ENCODE results near the gene ATXN10.

DNA sequence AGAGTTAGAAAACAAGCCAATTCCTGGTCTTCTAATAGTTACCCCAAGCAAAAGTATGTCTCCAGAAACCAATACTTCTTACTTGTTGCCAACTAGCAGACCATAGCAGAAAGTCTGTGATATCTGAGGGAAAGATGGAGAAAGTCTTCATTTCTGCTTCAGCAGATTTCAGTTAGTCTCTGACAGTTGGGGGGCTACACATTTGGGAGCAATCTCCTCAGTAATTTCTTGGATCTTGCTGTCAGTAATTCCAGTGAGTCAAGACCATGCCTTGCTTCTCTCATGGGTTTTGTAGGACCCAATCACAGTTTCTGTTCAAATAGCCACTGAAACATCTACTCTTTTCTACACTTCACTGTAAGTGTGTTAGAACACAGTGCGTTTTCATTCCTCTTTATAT is 118.8 kb downstream of the ATXN10 start:
- TF ChIP-seq POLR2A (IDR thresholded peaks at IDR 0.05) (no peak), CTCF (IDR thresholded peaks at IDR 0.05) (no peak)
